Vagina (tissue), 2 donors: ENCODE data around the gene ZNF536.

Experiments
- CTCF ChIP-seq, 3 experiments: fragments of 450-650 bp in 2 of 3; fragments of 200-600 bp in 1 of 3; sonication (generic) in 1 of 3; IDR thresholded peaks; one replicate each; pipeline ENCODE4 v1.5.1; 2017 to 2019; ENCODE audit warnings: antibody characterized with exemption in 3 of 3, mild to moderate bottlenecking in 2 of 3, moderate library complexity in 2 of 3
- POLR2AphosphoS5 ChIP-seq, 2 donors: sonication (generic); formaldehyde crosslinking; IDR thresholded peaks; one replicate each; pipeline ENCODE4 v1.9.0; 2017; ENCODE audit warnings: antibody characterized with exemption in 2 of 2, mild to moderate bottlenecking in 2 of 2, low read depth in 1 of 2; ENCODE audit not compliant: insufficient read depth in 1 of 2

DNA sequence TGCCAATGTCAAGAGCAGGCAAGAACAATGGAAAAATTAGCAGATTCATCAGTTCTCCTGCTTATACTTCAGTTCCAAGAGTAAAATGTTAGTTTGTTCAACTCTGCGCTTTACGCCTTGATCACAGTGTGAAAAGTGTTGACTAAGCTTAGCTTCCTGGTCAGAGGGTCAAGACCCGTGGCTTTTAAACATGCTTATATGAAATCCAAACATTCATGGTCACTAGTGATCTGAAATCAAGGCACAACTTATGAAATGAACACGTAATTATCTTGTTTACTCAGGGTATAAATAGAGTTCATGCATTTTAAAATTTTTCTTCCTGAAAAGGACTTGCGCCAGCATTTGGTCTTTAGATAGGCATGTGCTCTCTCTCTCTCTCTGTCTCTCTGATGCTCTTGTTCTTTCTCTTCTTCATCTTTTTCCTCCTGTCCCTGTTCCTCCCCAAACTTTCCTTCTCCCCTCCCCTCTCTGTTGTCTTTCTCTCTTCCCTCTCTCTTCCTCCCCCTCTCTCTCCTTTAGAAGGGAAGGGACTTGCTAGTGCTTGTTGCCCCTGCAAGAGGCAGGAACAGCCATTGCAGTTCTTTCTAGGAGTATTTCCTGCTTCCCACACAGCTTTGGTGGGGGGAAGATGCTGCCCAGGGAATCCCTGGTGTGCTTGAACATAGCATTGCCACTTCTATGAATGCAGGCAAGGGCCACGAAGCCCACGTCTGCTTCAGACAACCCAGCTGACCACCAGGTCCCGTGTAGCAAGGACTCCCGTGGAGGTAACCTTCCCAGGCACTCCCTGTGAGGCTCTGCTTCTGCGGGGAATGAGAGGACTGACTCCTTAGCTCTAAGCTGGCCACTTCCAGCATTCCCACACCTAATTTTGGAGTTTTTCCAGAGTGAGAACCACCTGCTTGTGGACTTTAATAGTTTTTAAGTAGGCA is 7.1 kb upstream of the ZNF536 start:
- TF ChIP-seq CTCF (IDR thresholded peaks at IDR 0.05) (no peak), POLR2AphosphoS5 (IDR thresholded peaks at IDR 0.05; ENCODE audit: insufficient read depth in 1 of 2, low read depth in 1 of 2) (no peak)
